Body of pancreas (tissue), 4 donors: Measurements from ENCODE around the gene SLC25A10. TPM values are rescaled to one million over a fixed set of nuclear protein-coding genes. Genes with fewer than 3 reads are reported as not detected.

Experiments used
- microRNA-seq, 2 donors: library from miRNA; unstranded; fragments of <30 nt; microRNA quantifications; one replicate each; pipeline ENCODE4, GENCODE V29; 2016; ENCODE audit warnings: borderline number of aligned reads in 2 of 2, borderline replicate concordance in 2 of 2
- small RNA-seq: library from RNA; depleted of rRNA; stranded (forward); fragments of <200 nt; gene quantifications from one replicate; pipeline ENCODE3, GENCODE V24; 2016
- total RNA-seq, 2 donors: library from RNA; depleted of rRNA; stranded (reverse); fragments of >200 nt; gene quantifications; one replicate each; pipeline ENCODE4 v1.1.0, GENCODE V29; 2016

The SLC25A10 gene
- total RNA-seq, 2 donors from 2014 or later, result 15.8 to 18.9 TPM

Small RNAs within 50 kb of the gene (microRNA-seq; reads per million reads assigned to microRNA genes)
- 0 to 0.47 reads per million in 2 donors for gene MIR6786

Small RNAs within 50 kb of the gene (small RNA-seq; reads per million reads assigned to genes)
- not detected for gene MIR6786

Other genes starting within 250 kb of the SLC25A10 start
- 1,000 to 10,000 TPM; 1,634 to 1,790 TPM for gene ACTG1, start 199.5 kb upstream of the SLC25A10 start, total RNA-seq
- 10 to 100 TPM in 1 of 2 donors, 1 to 10 TPM in 1; 7.0 to 13.5 TPM for gene FSCN2, start 183.9 kb upstream of the SLC25A10 start, total RNA-seq
- 10 to 100 TPM; 27.8 to 50.4 TPM for gene FAAP100, start 159.9 kb upstream of the SLC25A10 start, total RNA-seq
- 10 to 100 TPM; 43.8 to 63.0 TPM for gene NPLOC4, start 75.2 kb upstream of the SLC25A10 start, total RNA-seq
- gene TSPAN10, start 75.1 kb upstream of the SLC25A10 start, total RNA-seq, result 1 to 10 TPM; 1.0 to 5.3 TPM
- not detected for gene PDE6G, start 55.7 kb upstream of the SLC25A10 start, total RNA-seq
- 10 to 100 TPM; 18.1 to 23.3 TPM for gene OXLD1, start 45.7 kb upstream of the SLC25A10 start, total RNA-seq
- gene CCDC137, start 45.5 kb upstream of the SLC25A10 start, total RNA-seq, result 10 to 100 TPM in 1 of 2 donors, 1 to 10 TPM in 1; 6.2 to 21.4 TPM
- 10 to 100 TPM; 22.8 to 47.1 TPM for gene ARL16, start 28.5 kb upstream of the SLC25A10 start, total RNA-seq
- 10 to 100 TPM; 60.7 to 66.9 TPM for gene HGS, start 28.3 kb upstream of the SLC25A10 start, total RNA-seq
- gene MRPL12, start 8.9 kb upstream of the SLC25A10 start, total RNA-seq, result 10 to 100 TPM; 17.1 to 45.8 TPM
- gene GCGR, start 91.9 kb downstream of the SLC25A10 start, total RNA-seq, result 1 to 10 TPM in 1 of 2 donors, under 1 TPM in 1; 0.52 to 5.3 TPM
- 10 to 100 TPM; 46.1 to 65.6 TPM for gene MCRIP1, start 121.0 kb downstream of the SLC25A10 start, total RNA-seq
- not detected for gene PPP1R27, start 122.8 kb downstream of the SLC25A10 start, total RNA-seq
- gene P4HB, start 148.3 kb downstream of the SLC25A10 start, total RNA-seq, result 1,000 to 10,000 TPM; 1,462 to 4,394 TPM
- gene ARHGDIA, start 159.1 kb downstream of the SLC25A10 start, total RNA-seq, result 100 to 1,000 TPM; 109 to 141 TPM
- 10 to 100 TPM; 17.1 to 72.2 TPM for gene ALYREF, start 179.3 kb downstream of the SLC25A10 start, total RNA-seq
- gene ANAPC11, start 179.4 kb downstream of the SLC25A10 start, total RNA-seq, result 100 to 1,000 TPM in 1 of 2 donors, 10 to 100 TPM in 1; 58.1 to 111 TPM
- gene NPB, start 190.0 kb downstream of the SLC25A10 start, total RNA-seq, result 1 to 10 TPM in 1 of 2 donors, under 1 TPM in 1; 0.66 to 1.8 TPM
- gene PCYT2, start 199.1 kb downstream of the SLC25A10 start, total RNA-seq, result 10 to 100 TPM; 13.0 to 25.1 TPM
- 10 to 100 TPM; 23.9 to 48.5 TPM for gene SIRT7, start 205.9 kb downstream of the SLC25A10 start, total RNA-seq
- gene MAFG, start 215.5 kb downstream of the SLC25A10 start, total RNA-seq, result 10 to 100 TPM in 1 of 2 donors, 1 to 10 TPM in 1; 8.3 to 14.5 TPM
- gene PYCR1, start 225.0 kb downstream of the SLC25A10 start, total RNA-seq, result 10 to 100 TPM; 38.2 to 54.2 TPM
- gene MYADML2, start 234.9 kb downstream of the SLC25A10 start, total RNA-seq, result not detected
- under 1 TPM in 1 of 2 donors, not detected in 1; 0.33 TPM for gene NOTUM, start 248.9 kb downstream of the SLC25A10 start, total RNA-seq